ENCODE measurements around the gene KCNMB4. TPM values are rescaled to one million over a fixed set of nuclear protein-coding genes. Genes with fewer than 3 reads are reported as not detected.

KCNMB4 gene
- total RNA-seq, 1 experiment from 2014 or later, result 6.3 TPM

DNA sequence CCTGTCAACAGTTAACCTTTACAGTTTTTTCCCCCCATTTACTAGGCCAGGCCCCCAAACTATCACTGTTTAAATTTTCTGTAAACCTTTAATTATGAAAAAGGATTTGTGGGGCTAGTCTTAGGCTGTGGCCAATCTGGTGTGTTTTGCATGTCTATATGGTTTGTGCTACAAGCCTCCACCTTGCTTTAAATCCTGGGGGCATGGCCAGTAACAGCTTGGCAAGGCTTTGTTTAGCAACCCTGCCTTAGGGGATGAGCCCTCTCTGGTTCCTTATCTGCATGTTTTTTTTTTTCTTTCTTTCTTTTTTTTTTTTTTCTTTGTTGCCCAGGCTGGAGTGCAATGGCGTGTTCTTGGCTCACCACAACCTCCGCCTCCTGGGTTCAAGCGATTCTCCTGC is 102.7 kb downstream of the KCNMB4 start:
- Histone ChIP-seq H3K4me2 (peak overlapping the region; percentile 70), H3K27me3 (ENCODE audit: insufficient read depth, low read depth) (no peaks in the 10 kb centered on the region), H3K36me3 (ENCODE audit: low read depth) (no peaks in the 10 kb centered on the region), H3K27ac (peak overlapping the region; percentile 44; the same call in 1 of the 2 replicates), H3K79me2 (ENCODE audit: low read depth) (peaks cover 49% of the 10 kb centered on the region), H3K9me2 (ENCODE audit: insufficient read depth) (no peaks in the 10 kb centered on the region), H2AFZ (peak overlapping the region; percentile 82), H3F3A (ENCODE audit: insufficient read depth, low read depth) (0 out of 2 replicates have a peak, but pooled peaks cover 5% of the 10 kb centered on the region), H3K4me3 (peak overlapping the region; percentile 63), H3K4me1 (replicated peaks; ENCODE audit: insufficient read depth) (no peaks in the 10 kb centered on the region), H4K20me1 (ENCODE audit: insufficient read depth) (no peaks in the 10 kb centered on the region), H3K9me3 (ENCODE audit: insufficient read depth, low read depth) (peaks cover 5% of the 10 kb centered on the region; the same call in 1 of the 2 replicates)
- POLR2A ChIA-PET (ENCODE audit: unreplicated experiment), result no interaction called here
- no peak for DNase-seq
- BruUV-seq (replicated peaks), result no TSS peak
- CTCF ChIA-PET, result no interaction called here
- TF ChIP-seq EZH2 (IDR thresholded peaks at IDR 0.05; ENCODE audit: low read depth) (no peak), CTCF (conservative IDR thresholded peaks at IDR 0.05) (no peak)
- intact Hi-C loops (cut with micrococcal nuclease; ENCODE audit: unreplicated experiment), result no loop called here

DNA sequence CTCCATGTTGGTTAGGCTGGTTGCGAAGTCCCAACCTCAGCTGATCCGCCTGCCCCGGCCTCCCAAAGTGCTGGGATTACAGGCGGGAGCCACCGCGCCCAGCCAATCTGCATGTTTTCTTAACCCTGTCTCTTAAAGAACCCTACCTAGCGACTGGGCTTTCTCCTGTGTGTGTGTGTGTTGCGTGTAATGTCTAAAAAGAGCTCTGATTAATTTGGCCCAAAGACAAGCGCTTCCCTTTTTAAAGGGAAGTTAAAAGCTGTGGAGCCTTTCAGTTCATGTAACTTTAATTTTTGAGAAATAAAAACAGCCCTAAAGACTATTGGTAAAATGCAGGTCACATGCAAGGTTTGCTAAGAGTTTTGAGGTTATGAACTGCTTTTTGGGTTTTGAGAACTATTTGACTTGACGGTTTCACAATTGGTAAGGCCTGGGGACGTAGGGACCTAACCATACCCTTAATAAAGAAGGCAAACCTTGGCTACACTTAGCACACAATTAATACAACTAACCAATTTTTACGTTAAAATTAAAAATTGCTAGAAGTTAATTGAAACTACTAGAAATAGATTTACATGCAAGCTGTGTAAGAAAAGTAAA is 103.2 kb downstream of the KCNMB4 start:
- Histone ChIP-seq H3K27me3 (ENCODE audit: insufficient read depth, low read depth) (no peaks in the 10 kb centered on the region), H3K4me2 (peak overlapping the region; percentile 70), H3K4me3 (peak overlapping the region; percentile 63), H3K4me1 (replicated peaks; ENCODE audit: insufficient read depth) (no peaks in the 10 kb centered on the region), H3K79me2 (ENCODE audit: low read depth) (peaks cover 49% of the 10 kb centered on the region), H3K36me3 (ENCODE audit: low read depth) (no peaks in the 10 kb centered on the region), H4K20me1 (ENCODE audit: insufficient read depth) (no peaks in the 10 kb centered on the region), H3F3A (ENCODE audit: insufficient read depth, low read depth) (0 out of 2 replicates have a peak, but pooled peaks cover 5% of the 10 kb centered on the region), H3K27ac (no peak overlapping the region), H2AFZ (0 out of 2 replicates have a peak overlapping the region, but pooled peaks have one; percentile 82), H3K9me2 (ENCODE audit: insufficient read depth) (no peaks in the 10 kb centered on the region), H3K9me3 (ENCODE audit: insufficient read depth, low read depth) (peaks cover 4% of the 10 kb centered on the region; the same call in 1 of the 2 replicates)
- DNase-seq, result no peak
- intact Hi-C loops (cut with micrococcal nuclease; ENCODE audit: unreplicated experiment), result no loop called here
- no TSS peak for BruUV-seq (replicated peaks)
- TF ChIP-seq EZH2 (IDR thresholded peaks at IDR 0.05; ENCODE audit: low read depth), result no peak
- no peak for TF ChIP-seq CTCF (conservative IDR thresholded peaks at IDR 0.05)
- ChIA-PET POLR2A (ENCODE audit: unreplicated experiment) (no interaction called here), CTCF (no interaction called here)

- no peak overlapping the region for H2AFZ ChIP-seq
- H4K20me1 ChIP-seq (ENCODE audit: insufficient read depth), result no peaks in the 10 kb centered on the region
- no peak overlapping the region for H3K27ac ChIP-seq
- POLR2A ChIA-PET (ENCODE audit: unreplicated experiment), result no interaction called here
- no peaks in the 10 kb centered on the region for H3K36me3 ChIP-seq (ENCODE audit: low read depth)
- BruUV-seq (replicated peaks), result no TSS peak
- no peaks in the 10 kb centered on the region for H3K9me2 ChIP-seq (ENCODE audit: insufficient read depth)
- no peaks in the 10 kb centered on the region for H3K27me3 ChIP-seq (ENCODE audit: insufficient read depth, low read depth)
- CTCF ChIA-PET, result interaction anchor here (0.6 kb wide), 1 partner anchor 582 kb away, joined by 3 read pairs; no protein-coding TSS in a partner anchor
- DNase-seq, result no peak
- H3F3A ChIP-seq (ENCODE audit: insufficient read depth, low read depth), result no peaks in the 10 kb centered on the region
- TF ChIP-seq EZH2 (IDR thresholded peaks at IDR 0.05; ENCODE audit: low read depth) (no peak), CTCF (conservative IDR thresholded peaks at IDR 0.05) (no peak)
- H3K9me3 ChIP-seq (ENCODE audit: insufficient read depth, low read depth), result no peaks in the 10 kb centered on the region
- no peaks in the 10 kb centered on the region for H3K4me1 ChIP-seq (replicated peaks; ENCODE audit: insufficient read depth)
- no peak overlapping the region for H3K4me2 ChIP-seq
- H3K79me2 ChIP-seq (ENCODE audit: low read depth), result 0 out of 2 replicates have a peak, but pooled peaks cover 16% of the 10 kb centered on the region
- H3K4me3 ChIP-seq, result no peak overlapping the region
- intact Hi-C loops (cut with micrococcal nuclease; ENCODE audit: unreplicated experiment), result no loop called here
Observed at GRCh38 chr12:70482764-70483163, 116.7 kb downstream of the KCNMB4 start.

Other genes with a start within 250 kb of the KCNMB4 start
- 57.9 and 85.4 TPM in 2 replicates for gene CNOT2, start 122.9 kb upstream of the KCNMB4 start, total RNA-seq (2021)